Measurements from ENCODE around the gene GALNT8. TPM values are rescaled to one million over a fixed set of nuclear protein-coding genes. Genes with fewer than 3 reads are reported as not detected.
A peak's percentile ranks its signal among the peaks of the same experiment; 100 is the strongest.

The GALNT8 gene
- total RNA-seq, 4 donors from 2014 or later, result 0.07 to 0.26 TPM; not detected in 2

GRCh38 chr12:4809013-4809448, 88.8 kb downstream of the GALNT8 start:
- intact Hi-C loops (cut with DNase I; ENCODE audit: low total_unique reads) (no loop called here), in situ Hi-C loops (cut with MboI; ENCODE audit: low sequenced_read_pairs in 4 of 4) (no loop called here)
- ATAC-seq (no peak), DNase-seq (no peak)
- peak overlapping the region; percentile 17 to 40 (median 28) for H3K4me3 ChIP-seq
- H3K27me3 ChIP-seq, result peaks cover 25 to 46% (median 34%) of the 10 kb centered on the region in 3 donors
- H3K9me3 ChIP-seq, result no peaks in the 10 kb centered on the region
- H3K27ac ChIP-seq, result no peak overlapping the region
- no peaks in the 10 kb centered on the region for H3K36me3 ChIP-seq
- no peaks in the 10 kb centered on the region for H3K4me1 ChIP-seq
- TF ChIP-seq POLR2A (IDR thresholded peaks at IDR 0.05), result no peak
- no peak for TF ChIP-seq CTCF (IDR thresholded peaks at IDR 0.05 in 4 of 5, conservative IDR thresholded peaks at IDR 0.05 in 1 of 5)

- TF ChIP-seq CTCF (IDR thresholded peaks at IDR 0.05 in 4 of 5, conservative IDR thresholded peaks at IDR 0.05 in 1 of 5), result no peak
- no peak for TF ChIP-seq POLR2A (IDR thresholded peaks at IDR 0.05)
- ATAC-seq (no peak), DNase-seq (no peak)
- Histone ChIP-seq H3K4me3 (peak overlapping the region; percentile 17 to 40 (median 28)), H3K36me3 (no peaks in the 10 kb centered on the region), H3K9me3 (no peaks in the 10 kb centered on the region), H3K4me1 (no peaks in the 10 kb centered on the region), H3K27ac (no peak overlapping the region), H3K27me3 (peaks cover 25 to 47% (median 34%) of the 10 kb centered on the region in 3 donors)
- in situ Hi-C loops (cut with MboI; ENCODE audit: low sequenced_read_pairs in 4 of 4), result no loop called here
- intact Hi-C loops (cut with DNase I; ENCODE audit: low total_unique reads), result no loop called here
These were observed 89.4 kb downstream of the GALNT8 start for GRCh38 chr12:4809449-4810218.

GRCh38 chr12:4810219-4810671, 90.0 kb downstream of the GALNT8 start:
- peaks cover 25 to 51% (median 34%) of the 10 kb centered on the region in 3 donors for H3K27me3 ChIP-seq
- no peaks in the 10 kb centered on the region for H3K4me1 ChIP-seq
- ATAC-seq (no peak), DNase-seq (no peak)
- H3K4me3 ChIP-seq, result peak overlapping the region in 2 of 4 donors; percentile 32 to 40
- in situ Hi-C loops (cut with MboI; ENCODE audit: low sequenced_read_pairs in 4 of 4), result no loop called here
- H3K36me3 ChIP-seq, result no peaks in the 10 kb centered on the region
- no peaks in the 10 kb centered on the region for H3K9me3 ChIP-seq
- intact Hi-C loops (cut with DNase I; ENCODE audit: low total_unique reads), result no loop called here
- no peak overlapping the region for H3K27ac ChIP-seq
- TF ChIP-seq POLR2A (IDR thresholded peaks at IDR 0.05) (no peak), CTCF (IDR thresholded peaks at IDR 0.05 in 4 of 5, conservative IDR thresholded peaks at IDR 0.05 in 1 of 5) (no peak)

- Histone ChIP-seq H3K27ac (no peak overlapping the region), H3K27me3 (peaks cover 23 to 42% (median 36%) of the 10 kb centered on the region in 3 donors), H3K9me3 (no peaks in the 10 kb centered on the region), H3K36me3 (no peaks in the 10 kb centered on the region), H3K4me1 (no peaks in the 10 kb centered on the region), H3K4me3 (no peak overlapping the region)
- intact Hi-C loops (cut with DNase I; ENCODE audit: low total_unique reads), result no loop called here
- no peak for ATAC-seq
- TF ChIP-seq POLR2A (IDR thresholded peaks at IDR 0.05), result no peak
- no peak for DNase-seq
- in situ Hi-C loops (cut with MboI; ENCODE audit: low sequenced_read_pairs in 4 of 4), result no loop called here
These were observed 92.6 kb downstream of the GALNT8 start for GRCh38 chr12:4812624-4813327.

- no peak for TF ChIP-seq CTCF (IDR thresholded peaks at IDR 0.05 in 4 of 5, conservative IDR thresholded peaks at IDR 0.05 in 1 of 5)
- no peak for TF ChIP-seq POLR2A (IDR thresholded peaks at IDR 0.05)
- no peak for ATAC-seq
- peaks cover 23 to 33% (median 33%) of the 10 kb centered on the region in 3 donors for H3K27me3 ChIP-seq
These were observed 93.5 kb downstream of the GALNT8 start for GRCh38 chr12:4813741-4814140.

More at GRCh38 chr12:4813741-4814140, 93.5 kb downstream of the GALNT8 start:
- no peak for DNase-seq
- no peak overlapping the region for H3K27ac ChIP-seq
- intact Hi-C loops (cut with DNase I; ENCODE audit: low total_unique reads), result no loop called here
- no peaks in the 10 kb centered on the region for H3K4me1 ChIP-seq
- in situ Hi-C loops (cut with MboI; ENCODE audit: low sequenced_read_pairs in 4 of 4), result no loop called here
- no peaks in the 10 kb centered on the region for H3K9me3 ChIP-seq
- no peak overlapping the region for H3K4me3 ChIP-seq
- no peaks in the 10 kb centered on the region for H3K36me3 ChIP-seq
